GM10266 (cell line): ENCODE data around the gene LIN9.
A peak's percentile ranks its signal among the peaks of the same experiment; 100 is the strongest.

Source experiments
- DNase-seq: peaks from one replicate; pipeline ENCODE4 v3.0.0; 2012; ENCODE audit errors: extremely low spot score
- CTCF ChIP-seq: IDR thresholded peaks from 2 replicates; pipeline ENCODE4 v1.5.1; 2012; ENCODE audit warnings: mild to moderate bottlenecking, low read depth; ENCODE audit not compliant: control insufficient read depth, insufficient read depth; ENCODE audit errors: missing control alignments

The LIN9 gene

GRCh38 chr1:226320930-226321329 is 12.0 kb upstream of the LIN9 start:
- DNase-seq: no peak
- no peak for TF ChIP-seq CTCF

- DNase-seq: no peak
- TF ChIP-seq CTCF: no peak
Observed at GRCh38 chr1:226318471-226318870, 9.5 kb upstream of the LIN9 start.

GRCh38 chr1:226314055-226314454 is 5.1 kb upstream of the LIN9 start:
- DNase-seq: no peak
- TF ChIP-seq CTCF: no peak

GRCh38 chr1:226312065-226312464 is 3.1 kb upstream of the LIN9 start:
- no peak for DNase-seq
- TF ChIP-seq CTCF: no peak

- no peak for TF ChIP-seq CTCF
- no peak for DNase-seq
Observed at GRCh38 chr1:226311376-226311775, 2.4 kb upstream of the LIN9 start.

GRCh38 chr1:226310637-226311195 is 1.8 kb upstream of the LIN9 start:
- TF ChIP-seq CTCF: no peak
- DNase-seq: peak; percentile 20

- DNase-seq: no peak
- no peak for TF ChIP-seq CTCF
Observed at GRCh38 chr1:226310245-226310540, 1.2 kb upstream of the LIN9 start.
